ENCODE measurements around the gene CHD8.
"Not testable (repeated sequence)": the region's sequence is repeated elsewhere in the genome, so short reads cannot be mapped to it uniquely, and the experiment has no call there.

Gene CHD8

GRCh38 chr14:21437063-21437901, 18.6 kb downstream of the CHD8 start:
- DNase-seq: peak; percentile 99

GRCh38 chr14:21436567-21437062, 19.3 kb downstream of the CHD8 start:
- no peak for DNase-seq

GRCh38 chr14:21431126-21431525, 24.8 kb downstream of the CHD8 start:
- DNase-seq: no peak

GRCh38 chr14:21428930-21429329, 27.0 kb downstream of the CHD8 start:
- DNase-seq: no peak

GRCh38 chr14:21426692-21427091, 29.2 kb downstream of the CHD8 start:
- no peak for DNase-seq

- no peak for DNase-seq
Measured at GRCh38 chr14:21419528-21419927, 36.4 kb downstream of the CHD8 start.

GRCh38 chr14:21415329-21415728, 40.6 kb downstream of the CHD8 start:
- DNase-seq: no peak

- no peak for DNase-seq
Measured at GRCh38 chr14:21414137-21414631, 41.7 kb downstream of the CHD8 start.

GRCh38 chr14:21408147-21408546, 47.8 kb downstream of the CHD8 start:
- no peak for DNase-seq

GRCh38 chr14:21406213-21406612, 49.7 kb downstream of the CHD8 start:
- DNase-seq: no peak

- no peak for DNase-seq
Measured at GRCh38 chr14:21405097-21405496, 50.8 kb downstream of the CHD8 start.

- no peak for DNase-seq
Measured at GRCh38 chr14:21399311-21399870, 56.5 kb downstream of the CHD8 start.

GRCh38 chr14:21398901-21399300, 57.0 kb downstream of the CHD8 start:
- DNase-seq: no peak

GRCh38 chr14:21395450-21395849, 60.5 kb downstream of the CHD8 start:
- no peak for DNase-seq

- peak; percentile 6 for DNase-seq
Measured at GRCh38 chr14:21385188-21385904, 70.6 kb downstream of the CHD8 start.

GRCh38 chr14:21384494-21384851, 71.5 kb downstream of the CHD8 start:
- no peak for DNase-seq

GRCh38 chr14:21383848-21384493, 72.0 kb downstream of the CHD8 start, which contains the start of gene SUPT16H:
TSS of gene SUPT16H (minus strand) at chr14:21384019. CDS start at chr14:21383927, 92 bp downstream.
- DNase-seq: peak; percentile 94

GRCh38 chr14:21382886-21383847, 72.8 kb downstream of the CHD8 start:
- DNase-seq: peak; percentile 54

GRCh38 chr14:21382095-21382494, 73.8 kb downstream of the CHD8 start:
- DNase-seq: no peak

- DNase-seq: no peak
Measured at GRCh38 chr14:21379338-21379737, 76.6 kb downstream of the CHD8 start.

GRCh38 chr14:21373980-21374379, 81.9 kb downstream of the CHD8 start:
- DNase-seq: no peak

GRCh38 chr14:21372814-21373213, 83.1 kb downstream of the CHD8 start:
- not testable (repeated sequence) for DNase-seq
